Umbilical cord (tissue), 2 donors: Measurements from ENCODE around the gene CRTC3. TPM values are rescaled to one million over a fixed set of nuclear protein-coding genes. Genes with fewer than 3 reads are reported as not detected.
"Not testable (repeated sequence)": the region's sequence is repeated elsewhere in the genome, so short reads cannot be mapped to it uniquely, and the experiment has no call there.

Experiments used
- DNase-seq: peaks from one replicate; pipeline ENCODE4 v3.0.0-alpha.2; 2015; ENCODE audit warnings: low spot score
- total RNA-seq: library from RNA; depleted of rRNA; stranded (reverse); fragments of >200 nt; gene quantifications from one replicate; pipeline ENCODE4 v1.2.3, GENCODE V29; 2014; ENCODE audit warnings: low replicate concordance; ENCODE audit not compliant: insufficient read depth

Gene CRTC3
- total RNA-seq, 1 donor from 2014 or later: 40.0 TPM

GRCh38 chr15:90673357-90673756 lies 143.6 kb downstream of the CRTC3 start:
- not testable (repeated sequence) for DNase-seq

- DNase-seq: no peak
These were observed 144.8 kb downstream of the CRTC3 start for GRCh38 chr15:90674476-90674875.

GRCh38 chr15:90675464-90675863 lies 145.7 kb downstream of the CRTC3 start:
- DNase-seq: no peak

GRCh38 chr15:90677807-90678790 lies 148.4 kb downstream of the CRTC3 start:
- DNase-seq: no peak

GRCh38 chr15:90679959-90680358 lies 150.2 kb downstream of the CRTC3 start:
- no peak for DNase-seq

GRCh38 chr15:90680371-90680935 lies 150.7 kb downstream of the CRTC3 start:
- DNase-seq: peak; percentile 90

GRCh38 chr15:90681056-90681455 lies 151.3 kb downstream of the CRTC3 start:
- DNase-seq: no peak

- no peak for DNase-seq
These were observed 151.8 kb downstream of the CRTC3 start for GRCh38 chr15:90681480-90681879.

- DNase-seq: no peak
These were observed 153.6 kb downstream of the CRTC3 start for GRCh38 chr15:90683371-90683770.

GRCh38 chr15:90683876-90684275 lies 154.2 kb downstream of the CRTC3 start:
- no peak for DNase-seq

GRCh38 chr15:90684281-90684680 lies 154.6 kb downstream of the CRTC3 start:
- no peak for DNase-seq

GRCh38 chr15:90685591-90686434 lies 156.1 kb downstream of the CRTC3 start:
- DNase-seq: no peak

GRCh38 chr15:90686435-90687218 lies 156.9 kb downstream of the CRTC3 start:
- no peak for DNase-seq

GRCh38 chr15:90689326-90689961 lies 159.7 kb downstream of the CRTC3 start:
- not testable (repeated sequence) for DNase-seq

GRCh38 chr15:90690585-90690984 lies 160.9 kb downstream of the CRTC3 start:
- peak; percentile 37 for DNase-seq

GRCh38 chr15:90691369-90691768 lies 161.6 kb downstream of the CRTC3 start:
- DNase-seq: no peak

- DNase-seq: no peak
These were observed 162.5 kb downstream of the CRTC3 start for GRCh38 chr15:90691982-90692773.
